CD14-positive monocyte (primary cell): ENCODE data around the gene SBSN. TPM values are rescaled to one million over a fixed set of nuclear protein-coding genes. Genes with fewer than 3 reads are reported as not detected.

Experiments used
- DNase-seq, 3 donors: peaks; one replicate each; pipeline ENCODE4 v3.0.0-alpha.2; 2011 to 2022
- H2AFZ ChIP-seq: 2 replicates; pipeline ENCODE4 v1.6.0; 2012; ENCODE audit warnings: mild to moderate bottlenecking, low read depth, low read length, inconsistent platforms; ENCODE audit not compliant: insufficient read depth, poor library complexity, severe bottlenecking
- H3K27ac ChIP-seq, 2 donors: 1 replicate in 1 of 2; 2 replicates in 1 of 2; pipeline ENCODE4 v1.5.1; 2012 to 2013; ENCODE audit warnings: low read length in 2 of 2, control low read depth in 1 of 2, inconsistent platforms in 1 of 2, low read depth in 1 of 2, mild to moderate bottlenecking in 1 of 2
- H3K27me3 ChIP-seq, 2 donors: one replicate each; pipeline versions ENCODE4 v1.6.0 to v1.6.1; 2011 to 2013; ENCODE audit warnings: low read length in 2 of 2; ENCODE audit not compliant: control insufficient read depth in 2 of 2, insufficient read depth in 2 of 2
- H3K36me3 ChIP-seq, 2 donors: replicated peaks in 1 of 2; 1 replicate in 1 of 2; 2 replicates in 1 of 2; pipeline versions ENCODE4 v1.5.1 to v1.6.1; 2012 to 2013; ENCODE audit warnings: low read length in 2 of 2, control low read depth in 1 of 2, inconsistent platforms in 1 of 2, mild to moderate bottlenecking in 1 of 2; ENCODE audit not compliant: insufficient read depth in 2 of 2, control insufficient read depth in 1 of 2
- H3K4me1 ChIP-seq, 2 donors: 1 replicate in 1 of 2; 2 replicates in 1 of 2; pipeline versions ENCODE4 v1.5.1 to v1.6.1; 2012 to 2013; ENCODE audit warnings: low read length in 2 of 2, control low read depth in 1 of 2, inconsistent platforms in 1 of 2, mild to moderate bottlenecking in 1 of 2, moderate library complexity in 1 of 2; ENCODE audit not compliant: insufficient read depth in 2 of 2, control insufficient read depth in 1 of 2
- H3K4me2 ChIP-seq: replicated peaks from 2 replicates; pipeline ENCODE3; 2012; ENCODE audit warnings: low read length, moderate library complexity, mild to moderate bottlenecking; ENCODE audit not compliant: poor library complexity, severe bottlenecking; ENCODE audit errors: extremely low read depth
- H3K4me3 ChIP-seq, 3 experiments: fragments of 200-600 bp in 1 of 3; sonication (generic) in 1 of 3; replicated peaks in 1 of 3; 1 replicate in 2 of 3; 2 replicates in 1 of 3; pipeline ENCODE4 v1.5.1; 2011 to 2013; ENCODE audit warnings: low read length in 3 of 3, mild to moderate bottlenecking in 3 of 3, control low read depth in 2 of 3, low read depth in 2 of 3, inconsistent platforms in 1 of 3, moderate library complexity in 1 of 3
- H3K79me2 ChIP-seq: 2 replicates; pipeline ENCODE4 v1.6.0; 2012; ENCODE audit warnings: mild to moderate bottlenecking, control low read depth, inconsistent platforms, low read length, moderate library complexity; ENCODE audit not compliant: insufficient read depth
- H3K9ac ChIP-seq: 2 replicates; pipeline ENCODE4 v1.6.0; 2017; ENCODE audit warnings: low read length, mild to moderate bottlenecking; ENCODE audit not compliant: insufficient read depth, poor library complexity, severe bottlenecking
- H3K9me3 ChIP-seq, 2 donors: replicated peaks in 1 of 2; 1 replicate in 1 of 2; 2 replicates in 1 of 2; pipeline versions ENCODE4 v1.5.1 to v1.6.1; 2012 to 2013; ENCODE audit warnings: low read length in 2 of 2, control low read depth in 1 of 2; ENCODE audit not compliant: control insufficient read depth in 1 of 2, insufficient read depth in 1 of 2
- H4K20me1 ChIP-seq: 2 replicates; pipeline ENCODE4 v1.6.0; 2012; ENCODE audit warnings: mild to moderate bottlenecking, low read length, control low read depth, moderate library complexity; ENCODE audit not compliant: insufficient read depth
- H3K27ac Mint-ChIP-seq, 7 donors: one replicate each; pipeline ENCODE4 v1.8.0; 2020; ENCODE audit warnings: mild to moderate bottlenecking in 7 of 7, mixed read lengths in 7 of 7, moderate library complexity in 6 of 7, inconsistent platforms in 2 of 7
- H3K27me3 Mint-ChIP-seq, 3 donors: one replicate each; pipeline ENCODE4 v1.8.0; 2021 to 2022; ENCODE audit warnings: low read depth in 3 of 3, mild to moderate bottlenecking in 3 of 3, mixed read lengths in 3 of 3, moderate library complexity in 3 of 3, inconsistent platforms in 1 of 3
- H3K36me3 Mint-ChIP-seq, 2 donors: one replicate each; pipeline ENCODE4 v1.8.0; 2020; ENCODE audit warnings: mixed read lengths in 2 of 2, inconsistent platforms in 1 of 2, mild to moderate bottlenecking in 1 of 2
- H3K4me1 Mint-ChIP-seq: one replicate; pipeline ENCODE4 v1.8.0; 2020; ENCODE audit warnings: mild to moderate bottlenecking, mixed read lengths
- H3K4me3 Mint-ChIP-seq, 2 donors: one replicate each; pipeline ENCODE4 v1.8.0; 2020; ENCODE audit warnings: mild to moderate bottlenecking in 2 of 2, mixed read lengths in 2 of 2, moderate library complexity in 1 of 2
- H3K9me3 Mint-ChIP-seq, 7 donors: one replicate each; pipeline ENCODE4 v1.8.0; 2020 to 2022; ENCODE audit warnings: mixed read lengths in 7 of 7, mild to moderate bottlenecking in 6 of 7, moderate library complexity in 6 of 7, inconsistent platforms in 2 of 7
- CTCF ChIP-seq: fragments of 200-600 bp; IDR thresholded peaks from one replicate; pipeline ENCODE4 v1.8.0; 2022; ENCODE audit warnings: antibody characterized with exemption, mild to moderate bottlenecking
- WGBS: methylation state at CpG from one replicate; pipeline ENCODE4 v1.1.5; 2013; ENCODE audit warnings: missing lambda C conversion rate; ENCODE audit not compliant: insufficient coverage; 5-methylcytosine and 5-hydroxymethylcytosine counted together
- intact Hi-C, 2 donors: fragments of 100-400 bp; cut with micrococcal nuclease; formaldehyde crosslinking; loops; one replicate each; pipeline versions ENCODE4 v1.15.0 to v1.15.1; 2023
- polyA plus RNA-seq, 3 donors: library from polyadenylated mRNA; depleted of rRNA in 1 of 3; unstranded in 2 of 3; stranded (reverse) in 1 of 3; fragments of 300-500 nt in 2 of 3; fragments of >200 nt in 1 of 3; fragmentation: Illumina TruSeq in 2 of 3; gene quantifications; 1 replicate in 2 of 3; 2 replicates in 1 of 3; pipeline ENCODE4 v1.2.3, GENCODE V29; 2012 to 2021

SBSN gene
- polyA plus RNA-seq, 3 donors, result not detected

GRCh38 chr19:35491836-35492360 lies 36.2 kb downstream of the SBSN start:
- no peak for TF ChIP-seq CTCF
- H3K79me2 ChIP-seq, result no peaks in the 10 kb centered on the region
- no peak overlapping the region for H3K4me2 ChIP-seq
- H3K9me3 Mint-ChIP-seq, result peaks cover 0 to 2% (median 0%) of the 10 kb centered on the region in 7 donors
- peaks cover 20 to 22% (median 21%) of the 10 kb centered on the region in 3 donors for H3K27me3 Mint-ChIP-seq
- no peak overlapping the region for H3K9ac ChIP-seq
- no peaks in the 10 kb centered on the region for H3K9me3 ChIP-seq
- intact Hi-C loops, result loop anchor here in 1 of 2 donors (10.0 kb wide), 1 partner anchor 137 kb away; the partner anchor contains the start of gene FFAR3
- H3K4me3 ChIP-seq, result no peak overlapping the region
- no peaks in the 10 kb centered on the region for H3K36me3 ChIP-seq
- H3K4me1 ChIP-seq, result peaks cover 0 to 5% of the 10 kb centered on the region in 2 donors
- no peak overlapping the region for H3K27ac ChIP-seq
- H4K20me1 ChIP-seq, result no peaks in the 10 kb centered on the region
- H3K4me3 Mint-ChIP-seq, result no peak overlapping the region
- 91% methylated on average over 8 of the region's 9 CpGs for WGBS
- H3K36me3 Mint-ChIP-seq, result no peaks in the 10 kb centered on the region
- H2AFZ ChIP-seq, result no peak overlapping the region
- H3K27ac Mint-ChIP-seq, result no peak overlapping the region
- peaks cover 0 to under 1% of the 10 kb centered on the region in 2 donors for H3K27me3 ChIP-seq
- H3K4me1 Mint-ChIP-seq, result peaks cover 7% of the 10 kb centered on the region
- no peak for DNase-seq

- no peak for DNase-seq
- Mint-ChIP-seq H3K9me3 (peaks cover 0 to 2% (median 0%) of the 10 kb centered on the region in 7 donors), H3K27me3 (peaks cover 19 to 21% (median 21%) of the 10 kb centered on the region in 3 donors), H3K4me3 (peak within 1 kb of the TSS in 1 of 2 donors; percentile 36), H3K36me3 (no peaks in the 10 kb centered on the region), H3K4me1 (peaks cover 5% of the 10 kb centered on the region), H3K27ac (peak within 1 kb of the TSS in 2 of 7 donors; percentile 7 to 60)
- Histone ChIP-seq H3K9me3 (no peaks in the 10 kb centered on the region), H3K79me2 (no peaks in the 10 kb centered on the region), H2AFZ (no peak within 1 kb of the TSS), H3K4me3 (no peak within 1 kb of the TSS), H3K36me3 (no peaks in the 10 kb centered on the region), H4K20me1 (no peaks in the 10 kb centered on the region), H3K4me1 (peaks cover 0 to 4% of the 10 kb centered on the region in 2 donors), H3K27me3 (peaks cover 0 to 7% of the 10 kb centered on the region in 2 donors), H3K27ac (no peak within 1 kb of the TSS), H3K9ac (no peak within 1 kb of the TSS), H3K4me2 (no peak within 1 kb of the TSS)
- WGBS, result 62% methylated on average over 4 of the region's 9 CpGs
- intact Hi-C loops, result loop anchor here in 1 of 2 donors (10.0 kb wide), 1 partner anchor 136 kb away; the partner anchor contains the start of gene FFAR3
- TF ChIP-seq CTCF, result no peak
Measured at GRCh38 chr19:35490364-35490763, 37.7 kb downstream of the SBSN start, which contains the start of gene KRTDAP. Gene KRTDAP (minus strand): TSS chr19:35490464. CDS start chr19:35490442, 22 bp downstream.
